ENCODE data around the gene CLTB. TPM values are rescaled to one million over a fixed set of nuclear protein-coding genes. Genes with fewer than 3 reads are reported as not detected.

Gene CLTB
- total and polyA plus RNA-seq, 10 of the 15 experiments (the other 5 are each of a cell fraction or from before 2014, with no cell fraction given): 1.6 to 52.8 (median 36.9) TPM

DNA sequence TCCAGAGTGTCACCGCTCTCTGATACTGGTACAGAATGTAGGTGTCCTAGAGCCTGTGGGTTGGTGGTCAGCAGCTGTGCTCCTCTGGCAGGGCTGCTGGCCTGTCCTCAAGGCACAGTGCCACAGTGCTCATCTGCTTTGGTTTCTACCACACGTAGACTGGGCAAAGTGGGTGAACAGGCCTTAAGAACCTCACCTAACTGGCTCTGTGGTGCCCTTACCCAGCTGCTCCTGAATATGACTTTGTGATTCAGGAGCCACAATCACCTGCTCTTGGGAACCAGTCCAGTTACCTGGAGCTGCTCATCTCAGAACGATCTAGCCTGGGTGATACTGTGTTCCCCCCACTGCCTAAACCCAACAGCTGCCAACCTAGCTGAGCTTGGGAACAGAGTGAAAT, 34.4 kb downstream of the CLTB start:
- peaks cover 21 to 25% of the 10 kb centered on the region in 2 experiments for H3K36me3 ChIP-seq (ENCODE audit: control insufficient read depth in 2 of 2, insufficient read depth in 2 of 2, low read length in 1 of 2)
- peaks cover 3% of the 10 kb centered on the region; the same call in 1 of the 2 replicates for H4K20me1 ChIP-seq (ENCODE audit: control insufficient read depth, insufficient read depth)
- DNase-seq (ENCODE audit: low read depth, low spot score) (no peak), ATAC-seq (no peak), FAIRE-seq (no peak)
- ChIA-PET RAD21 (ENCODE audit: unreplicated experiment) (no interaction called here), CTCF (no interaction called here), POLR2A (no interaction called here), SMC1A (ENCODE audit: uncharacterized antibody, unreplicated experiment) (interaction anchor here (1.0 kb wide), 1 partner anchor 54 kb away, joined by 3 read pairs; no protein-coding TSS in a partner anchor)
- H3K4me2 ChIP-seq (ENCODE audit: control insufficient read depth, insufficient read depth): no peak overlapping the region
- peaks cover 4% of the 10 kb centered on the region for H3K4me1 ChIP-seq (ENCODE audit: control insufficient read depth, insufficient read depth, low read length)
- H3K27me3 ChIP-seq (replicated peaks in 1 of 2; ENCODE audit: control insufficient read depth in 2 of 2, insufficient read depth in 2 of 2, low read length in 1 of 2): no peaks in the 10 kb centered on the region
- H3K9me3 ChIP-seq (replicated peaks; ENCODE audit: control insufficient read depth, insufficient read depth, low read length): no peaks in the 10 kb centered on the region; the same call in 2 of the 3 replicates
- H3K9ac ChIP-seq (ENCODE audit: control insufficient read depth, insufficient read depth, low read length): no peak overlapping the region
- no peak overlapping the region for H2AFZ ChIP-seq (ENCODE audit: control insufficient read depth, low read depth, low read length)
- WGBS (ENCODE audit: insufficient coverage, insufficient replicate concordance, low lambda C conversion rate, missing lambda C conversion rate): 94% methylated on average over 3 of the region's 3 CpGs
- TF ChIP-seq ZZZ3 (IDR thresholded peaks at IDR 0.05; ENCODE audit: control insufficient read depth, insufficient read length, low read depth) (no peak), MEF2A (IDR thresholded peaks at IDR 0.05; ENCODE audit: insufficient read depth, low read depth, low read length) (no peak), ZNF217 (IDR thresholded peaks at IDR 0.05) (no peak), ATF7 (IDR thresholded peaks at IDR 0.05; ENCODE audit: low read depth) (no peak), ETV6 (conservative IDR thresholded peaks at IDR 0.05 in 1 of 2, IDR thresholded peaks at IDR 0.05 in 1 of 2; ENCODE audit: borderline replicate concordance in 1 of 2, low read depth in 1 of 2) (no peak), EZH2 (IDR thresholded peaks at IDR 0.05; ENCODE audit: borderline replicate concordance, control insufficient read depth, low read depth, low read length) (no peak), WRNIP1 (IDR thresholded peaks at IDR 0.05; ENCODE audit: borderline replicate concordance, low read depth, low read length) (no peak), EGR1 (IDR thresholded peaks at IDR 0.05; ENCODE audit: borderline replicate concordance in 1 of 2, low read depth in 2 of 2, low read length in 2 of 2) (no peak), EED (IDR thresholded peaks at IDR 0.05; ENCODE audit: low read depth) (no peak)
- TF ChIP-seq, protein P1, sequence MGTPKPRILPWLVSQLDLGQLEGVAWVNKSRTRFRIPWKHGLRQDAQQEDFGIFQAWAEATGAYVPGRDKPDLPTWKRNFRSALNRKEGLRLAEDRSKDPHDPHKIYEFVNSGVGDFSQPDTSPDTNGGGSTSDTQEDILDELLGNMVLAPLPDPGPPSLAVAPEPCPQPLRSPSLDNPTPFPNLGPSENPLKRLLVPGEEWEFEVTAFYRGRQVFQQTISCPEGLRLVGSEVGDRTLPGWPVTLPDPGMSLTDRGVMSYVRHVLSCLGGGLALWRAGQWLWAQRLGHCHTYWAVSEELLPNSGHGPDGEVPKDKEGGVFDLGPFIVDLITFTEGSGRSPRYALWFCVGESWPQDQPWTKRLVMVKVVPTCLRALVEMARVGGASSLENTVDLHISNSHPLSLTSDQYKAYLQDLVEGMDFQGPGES (IDR thresholded peaks at IDR 0.05): no peak
- TF ChIP-seq, protein P2, sequence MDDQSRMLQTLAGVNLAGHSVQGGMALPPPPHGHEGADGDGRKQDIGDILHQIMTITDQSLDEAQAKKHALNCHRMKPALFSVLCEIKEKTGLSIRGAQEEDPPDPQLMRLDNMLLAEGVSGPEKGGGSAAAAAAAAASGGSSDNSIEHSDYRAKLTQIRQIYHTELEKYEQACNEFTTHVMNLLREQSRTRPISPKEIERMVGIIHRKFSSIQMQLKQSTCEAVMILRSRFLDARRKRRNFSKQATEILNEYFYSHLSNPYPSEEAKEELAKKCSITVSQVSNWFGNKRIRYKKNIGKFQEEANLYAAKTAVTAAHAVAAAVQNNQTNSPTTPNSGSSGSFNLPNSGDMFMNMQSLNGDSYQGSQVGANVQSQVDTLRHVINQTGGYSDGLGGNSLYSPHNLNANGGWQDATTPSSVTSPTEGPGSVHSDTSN (IDR thresholded peaks at IDR 0.05; ENCODE audit: insufficient replicate concordance, low read depth, low read length): no peak
- TF ChIP-seq, protein P3, sequence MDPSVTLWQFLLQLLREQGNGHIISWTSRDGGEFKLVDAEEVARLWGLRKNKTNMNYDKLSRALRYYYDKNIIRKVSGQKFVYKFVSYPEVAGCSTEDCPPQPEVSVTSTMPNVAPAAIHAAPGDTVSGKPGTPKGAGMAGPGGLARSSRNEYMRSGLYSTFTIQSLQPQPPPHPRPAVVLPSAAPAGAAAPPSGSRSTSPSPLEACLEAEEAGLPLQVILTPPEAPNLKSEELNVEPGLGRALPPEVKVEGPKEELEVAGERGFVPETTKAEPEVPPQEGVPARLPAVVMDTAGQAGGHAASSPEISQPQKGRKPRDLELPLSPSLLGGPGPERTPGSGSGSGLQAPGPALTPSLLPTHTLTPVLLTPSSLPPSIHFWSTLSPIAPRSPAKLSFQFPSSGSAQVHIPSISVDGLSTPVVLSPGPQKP (IDR thresholded peaks at IDR 0.05; ENCODE audit: low read depth, low read length): no peak
- TF ChIP-seq, protein P4, sequence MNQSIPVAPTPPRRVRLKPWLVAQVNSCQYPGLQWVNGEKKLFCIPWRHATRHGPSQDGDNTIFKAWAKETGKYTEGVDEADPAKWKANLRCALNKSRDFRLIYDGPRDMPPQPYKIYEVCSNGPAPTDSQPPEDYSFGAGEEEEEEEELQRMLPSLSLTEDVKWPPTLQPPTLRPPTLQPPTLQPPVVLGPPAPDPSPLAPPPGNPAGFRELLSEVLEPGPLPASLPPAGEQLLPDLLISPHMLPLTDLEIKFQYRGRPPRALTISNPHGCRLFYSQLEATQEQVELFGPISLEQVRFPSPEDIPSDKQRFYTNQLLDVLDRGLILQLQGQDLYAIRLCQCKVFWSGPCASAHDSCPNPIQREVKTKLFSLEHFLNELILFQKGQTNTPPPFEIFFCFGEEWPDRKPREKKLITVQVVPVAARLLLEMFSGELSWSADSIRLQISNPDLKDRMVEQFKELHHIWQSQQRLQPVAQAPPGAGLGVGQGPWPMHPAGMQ (IDR thresholded peaks at IDR 0.05; ENCODE audit: borderline replicate concordance): no peak
- no peak overlapping the region for H3K27ac ChIP-seq (ENCODE audit: control insufficient read depth, insufficient read depth)
- BruUV-seq (replicated peaks): no TSS peak
- no peak overlapping the region for H3K4me3 ChIP-seq
- H3K79me2 ChIP-seq (ENCODE audit: control insufficient read depth, insufficient read depth, low read length): peaks cover 20% of the 10 kb centered on the region
- intact Hi-C loops (cut with micrococcal nuclease; ENCODE audit: unreplicated experiment): loop anchor here (10.0 kb wide), 1 partner anchor 153 kb away; the partner anchor contains the start of gene RNF44
- in situ Hi-C loops (cut with MboI): no loop called here

Data from GM12878 (cell line).